ENCODE results near the gene DLGAP1. TPM values are rescaled to one million over a fixed set of nuclear protein-coding genes. Genes with fewer than 3 reads are reported as not detected.
"Not testable (repeated sequence)": the region's sequence is repeated elsewhere in the genome, so short reads cannot be mapped to it uniquely, and the experiment has no call there.

The DLGAP1 gene
- total and polyA plus RNA-seq, 3 experiments from 2014 or later = 0.07 to 0.46 TPM; not detected in 1

- Histone ChIP-seq H3K27me3 (ENCODE audit: insufficient read depth, low read length, poor library complexity, severe bottlenecking) (no peaks in the 10 kb centered on the region), H3K27ac (ENCODE audit: low read depth, low read length) (peak overlapping the region; percentile 94), H3K4me1 (ENCODE audit: insufficient read depth, low read length) (peaks cover 44% of the 10 kb centered on the region), H3K9me3 (ENCODE audit: low read length) (no peaks in the 10 kb centered on the region), H3K4me3 (ENCODE audit: low read length) (peak overlapping the region; percentile 57), H3K36me3 (ENCODE audit: insufficient read depth, low read length) (no peaks in the 10 kb centered on the region)
- no peaks in the 10 kb centered on the region for H3K9me3 Mint-ChIP-seq
- no peak overlapping the region for H3K4me3 Mint-ChIP-seq
- H3K4me1 Mint-ChIP-seq = peaks cover 13 to 20% (median 15%) of the 10 kb centered on the region in 3 donors
- ChIA-PET POLR2A (interaction anchor here (0.8 to 2.9 kb wide), 7 partner anchors 9 to 342 kb away, joined by 3 to 36 read pairs (median 4); partner anchors contain the start of genes MYL12B and TGIF1), CTCF (interaction anchor here (0.7 to 2.6 kb wide), 8 partner anchors 10 to 322 kb away, joined by 3 to 41 read pairs (median 8); no protein-coding TSS in a partner anchor)
- H3K27me3 Mint-ChIP-seq = no peaks in the 10 kb centered on the region
- DNase-seq = no peak
- no peak overlapping the region for H3K27ac Mint-ChIP-seq
- H3K36me3 Mint-ChIP-seq = peaks cover 0 to 2% (median 0%) of the 10 kb centered on the region in 3 donors
Measured at GRCh38 chr18:3603421-3604234, 851.5 kb downstream of the DLGAP1 start.

DNA sequence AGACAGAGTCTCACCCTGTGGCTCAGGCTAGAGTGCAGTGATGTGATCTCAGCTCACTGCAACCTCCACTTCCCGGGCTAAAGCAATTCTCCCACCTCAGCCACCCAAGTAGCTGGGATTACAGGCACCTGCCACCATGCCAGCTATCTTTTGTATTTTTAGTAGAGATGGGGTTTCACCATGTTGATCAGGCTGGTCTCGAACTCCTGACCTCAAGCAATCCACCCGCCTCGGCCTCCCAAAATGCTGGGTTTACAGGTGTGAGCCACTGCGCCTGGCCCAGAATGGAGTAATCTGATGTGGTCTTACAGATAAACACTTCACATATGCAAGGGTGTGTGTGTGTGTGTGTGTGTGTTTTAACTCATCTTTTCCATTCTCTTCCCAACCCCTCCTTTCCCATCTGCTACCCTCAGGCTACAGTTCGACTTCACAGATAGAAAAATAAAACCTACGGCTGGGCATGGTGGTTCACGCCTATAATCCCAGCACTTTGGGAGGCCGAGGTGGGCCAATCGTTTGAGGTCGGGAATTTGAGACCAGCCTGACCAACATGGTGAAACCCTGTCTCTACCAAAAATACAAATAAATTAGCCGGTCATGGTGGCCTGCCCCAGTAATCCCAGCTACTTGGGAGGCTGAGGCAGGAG lies 853.9 kb downstream of the DLGAP1 start:
- H3K27ac ChIP-seq (ENCODE audit: low read depth, low read length) = peak overlapping the region; percentile 94
- H3K4me3 ChIP-seq (ENCODE audit: low read length) = not testable (repeated sequence)
- H3K4me1 ChIP-seq (ENCODE audit: insufficient read depth, low read length) = peaks cover 48% of the 10 kb centered on the region

DNA sequence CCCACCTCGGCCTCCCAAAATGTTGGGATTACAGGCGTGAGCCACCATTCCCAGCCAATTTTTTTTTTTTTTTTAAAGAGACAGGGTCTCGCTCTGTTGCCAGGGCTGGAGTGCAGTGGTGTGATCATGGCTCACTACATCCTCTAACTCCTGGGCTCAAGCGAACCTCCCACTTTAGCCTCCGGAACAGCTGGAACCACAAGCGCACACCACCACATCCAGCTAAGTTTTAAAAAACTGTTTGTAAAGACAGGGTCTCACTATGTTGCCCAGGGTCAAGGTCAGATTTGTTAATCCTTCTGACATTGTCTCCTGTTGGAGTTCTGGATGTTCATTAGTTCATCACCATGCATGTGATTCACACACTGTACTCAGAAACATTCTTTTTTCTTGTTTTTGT lies 855.2 kb downstream of the DLGAP1 start:
- Mint-ChIP-seq H3K27me3 (no peaks in the 10 kb centered on the region), H3K36me3 (peaks cover 3 to 32% (median 4%) of the 10 kb centered on the region in 3 donors), H3K9me3 (no peaks in the 10 kb centered on the region), H3K27ac (peak overlapping the region in 2 of 8 donors; percentile 40 to 52), H3K4me1 (peaks cover 31 to 50% (median 36%) of the 10 kb centered on the region in 3 donors), H3K4me3 (no peak overlapping the region)
- Histone ChIP-seq H3K4me1 (ENCODE audit: insufficient read depth, low read length) (peaks cover 51% of the 10 kb centered on the region), H3K36me3 (ENCODE audit: insufficient read depth, low read length) (no peaks in the 10 kb centered on the region), H3K27ac (ENCODE audit: low read depth, low read length) (no peak overlapping the region), H3K9me3 (ENCODE audit: low read length) (no peaks in the 10 kb centered on the region), H3K27me3 (ENCODE audit: insufficient read depth, low read length, poor library complexity, severe bottlenecking) (no peaks in the 10 kb centered on the region), H3K4me3 (ENCODE audit: low read length) (no peak overlapping the region)
- no peak for DNase-seq
- CTCF ChIA-PET = interaction anchor here (1.2 kb wide), 1 partner anchor 22 kb away, joined by 3 read pairs; no protein-coding TSS in a partner anchor
- POLR2A ChIA-PET = no interaction called here

More for the DNA sequence above, 853.9 kb downstream of the DLGAP1 start:
- H3K9me3 ChIP-seq (ENCODE audit: low read length); H3K9me3 Mint-ChIP-seq; H3K27me3 ChIP-seq (ENCODE audit: insufficient read depth, low read length, poor library complexity, severe bottlenecking); DNase-seq; H3K36me3 ChIP-seq (ENCODE audit: insufficient read depth, low read length); H3K27me3 Mint-ChIP-seq: not testable (repeated sequence)
- peak overlapping the region in 2 of 7 donors; percentile 25 to 30 for H3K4me3 Mint-ChIP-seq
- H3K36me3 Mint-ChIP-seq = peaks cover 3 to 22% (median 4%) of the 10 kb centered on the region in 3 donors
- H3K27ac Mint-ChIP-seq = peak overlapping the region in 1 of 8 donors; percentile 9
- H3K4me1 Mint-ChIP-seq = peaks cover 20 to 37% (median 22%) of the 10 kb centered on the region in 3 donors
- ChIA-PET POLR2A (interaction anchor here (0.5 to 2.9 kb wide), 3 partner anchors 7 to 284 kb away, joined by 4 to 36 read pairs (median 5); no protein-coding TSS in a partner anchor), CTCF (interaction anchor here (1.5 kb wide), 1 partner anchor 206 kb away, joined by 3 read pairs; no protein-coding TSS in a partner anchor)

DNA sequence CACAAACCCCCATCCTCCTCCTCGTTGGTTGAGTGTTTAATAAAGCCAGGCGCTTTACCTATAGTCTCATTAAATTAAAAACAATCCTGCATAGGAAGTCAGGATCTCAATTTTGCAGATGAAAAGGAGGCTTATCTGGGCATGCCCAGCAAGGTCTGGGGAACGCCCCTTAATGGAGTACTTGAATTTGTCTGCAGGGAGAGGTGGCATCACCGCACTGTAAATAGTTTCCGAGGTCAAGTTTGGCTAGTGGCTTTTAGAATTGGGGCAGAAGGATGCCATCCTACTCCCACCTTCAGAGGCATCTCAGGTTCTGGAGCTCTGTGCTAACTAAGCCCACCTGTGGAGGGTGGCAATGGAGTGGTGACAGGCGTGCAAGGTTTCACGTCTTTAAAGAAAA lies 855.9 kb downstream of the DLGAP1 start:
- ChIA-PET CTCF (interaction anchor here (1.2 kb wide), 1 partner anchor 23 kb away, joined by 3 read pairs; no protein-coding TSS in a partner anchor), POLR2A (no interaction called here)
- H3K27ac ChIP-seq (ENCODE audit: low read depth, low read length) = no peak overlapping the region
- no peaks in the 10 kb centered on the region for H3K36me3 ChIP-seq (ENCODE audit: insufficient read depth, low read length)
- no peaks in the 10 kb centered on the region for H3K9me3 ChIP-seq (ENCODE audit: low read length)
- no peaks in the 10 kb centered on the region for H3K27me3 Mint-ChIP-seq
- H3K9me3 Mint-ChIP-seq = no peaks in the 10 kb centered on the region
- peak overlapping the region in 3 of 8 donors; percentile 11 to 99 (median 24) for H3K27ac Mint-ChIP-seq
- H3K27me3 ChIP-seq (ENCODE audit: insufficient read depth, low read length, poor library complexity, severe bottlenecking) = no peaks in the 10 kb centered on the region
- H3K4me1 Mint-ChIP-seq = peaks cover 36 to 53% (median 40%) of the 10 kb centered on the region in 3 donors
- H3K4me3 Mint-ChIP-seq = peak overlapping the region in 1 of 7 donors; percentile 9
- peaks cover 48% of the 10 kb centered on the region for H3K4me1 ChIP-seq (ENCODE audit: insufficient read depth, low read length)
- no peak for DNase-seq
- H3K36me3 Mint-ChIP-seq = peaks cover 3 to 39% (median 4%) of the 10 kb centered on the region in 3 donors
- H3K4me3 ChIP-seq (ENCODE audit: low read length) = no peak overlapping the region

GRCh38 chr18:3598581-3598980 lies 856.5 kb downstream of the DLGAP1 start:
- DNase-seq = no peak
- Mint-ChIP-seq H3K27me3 (no peaks in the 10 kb centered on the region), H3K9me3 (no peaks in the 10 kb centered on the region), H3K36me3 (peaks cover 3 to 41% (median 4%) of the 10 kb centered on the region in 3 donors), H3K4me1 (peaks cover 38 to 55% (median 42%) of the 10 kb centered on the region in 3 donors), H3K4me3 (no peak overlapping the region), H3K27ac (peak overlapping the region in 2 of 8 donors; percentile 97 to 99)
- Histone ChIP-seq H3K4me3 (ENCODE audit: low read length) (no peak overlapping the region), H3K36me3 (ENCODE audit: insufficient read depth, low read length) (no peaks in the 10 kb centered on the region), H3K9me3 (ENCODE audit: low read length) (no peaks in the 10 kb centered on the region), H3K27ac (ENCODE audit: low read depth, low read length) (peak overlapping the region; percentile 95), H3K27me3 (ENCODE audit: insufficient read depth, low read length, poor library complexity, severe bottlenecking) (no peaks in the 10 kb centered on the region), H3K4me1 (ENCODE audit: insufficient read depth, low read length) (peaks cover 43% of the 10 kb centered on the region)
- CTCF ChIA-PET = no interaction called here
- POLR2A ChIA-PET = interaction anchor here (0.6 kb wide), 1 partner anchor 275 kb away, joined by 5 read pairs; no protein-coding TSS in a partner anchor

- no peak for DNase-seq
- peak overlapping the region; percentile 97 to 100 (median 99) for H3K27ac Mint-ChIP-seq
- H3K4me3 ChIP-seq (ENCODE audit: low read length) = peak overlapping the region; percentile 74
- peak overlapping the region; percentile 95 for H3K27ac ChIP-seq (ENCODE audit: low read depth, low read length)
- H3K36me3 ChIP-seq (ENCODE audit: insufficient read depth, low read length) = no peaks in the 10 kb centered on the region
- POLR2A ChIA-PET = interaction anchor here (2.2 to 4.6 kb wide), 2 partner anchors 9 to 139 kb away, joined by 7 to 56 read pairs; no protein-coding TSS in a partner anchor
- H3K9me3 Mint-ChIP-seq = no peaks in the 10 kb centered on the region
- peaks cover 43% of the 10 kb centered on the region for H3K4me1 ChIP-seq (ENCODE audit: insufficient read depth, low read length)
- H3K36me3 Mint-ChIP-seq = peaks cover 3 to 41% (median 4%) of the 10 kb centered on the region in 3 donors
- H3K4me1 Mint-ChIP-seq = peaks cover 46 to 64% (median 51%) of the 10 kb centered on the region in 3 donors
- H3K27me3 ChIP-seq (ENCODE audit: insufficient read depth, low read length, poor library complexity, severe bottlenecking) = no peaks in the 10 kb centered on the region
- CTCF ChIA-PET = interaction anchor here (0.9 to 7.2 kb wide), 7 partner anchors 8 to 300 kb away, joined by 4 to 100 read pairs (median 7); no protein-coding TSS in a partner anchor
- no peaks in the 10 kb centered on the region for H3K9me3 ChIP-seq (ENCODE audit: low read length)
- peak overlapping the region in 6 of 7 donors; percentile 36 to 98 (median 94) for H3K4me3 Mint-ChIP-seq
- no peaks in the 10 kb centered on the region for H3K27me3 Mint-ChIP-seq
Measured at GRCh38 chr18:3597409-3598357, 857.4 kb downstream of the DLGAP1 start.

Measured in CD8-positive, alpha-beta memory T cell (primary cell).